Fibroblast of villous mesenchyme (primary cell): ENCODE results near the gene SLC23A1. TPM values are rescaled to one million over a fixed set of nuclear protein-coding genes. Genes with fewer than 3 reads are reported as not detected.

Experiments
- DNase-seq: peaks from one replicate; pipeline ENCODE4 v3.0.0-alpha.2; 2010; ENCODE audit warnings: low read depth
- H3K4me3 ChIP-seq: 2 replicates; pipeline ENCODE4 v1.5.1; 2011; ENCODE audit warnings: low read depth, mild to moderate bottlenecking, low read length
- CTCF ChIP-seq: IDR thresholded peaks from 2 replicates; pipeline ENCODE4 v1.5.1; 2012; ENCODE audit warnings: low read depth, mild to moderate bottlenecking, low read length; ENCODE audit not compliant: insufficient read depth
- total RNA-seq: library from RNA; depleted of rRNA; stranded (reverse); fragments of >200 nt; gene quantifications from 2 replicates; pipeline ENCODE4 v1.2.3, GENCODE V29; 2012

The SLC23A1 gene
- total RNA-seq, 1 donor, result not detected

- DNase-seq, result no peak
- H3K4me3 ChIP-seq, result no peak overlapping the region
- TF ChIP-seq CTCF, result no peak
Measured at GRCh38 chr5:139407517-139407916, 24.4 kb upstream of the SLC23A1 start.

GRCh38 chr5:139406963-139407362 is 23.9 kb upstream of the SLC23A1 start:
- H3K4me3 ChIP-seq, result no peak overlapping the region
- DNase-seq, result no peak
- no peak for TF ChIP-seq CTCF

- no peak for DNase-seq
- H3K4me3 ChIP-seq, result peak overlapping the region; percentile 10
- TF ChIP-seq CTCF, result no peak
Measured at GRCh38 chr5:139404484-139404840, 21.4 kb upstream of the SLC23A1 start.

GRCh38 chr5:139403787-139404483 is 20.8 kb upstream of the SLC23A1 start, which contains the start of gene SPATA24:
TSS of gene SPATA24 (minus strand) at chr5:139404089. CDS start at chr5:139404060, 29 bp downstream.
- peak within 1 kb of the TSS; percentile 64 for H3K4me3 ChIP-seq
- TF ChIP-seq CTCF, result no peak
- peak; percentile 99 for DNase-seq

- no peak for TF ChIP-seq CTCF
- H3K4me3 ChIP-seq, result peak overlapping the region; percentile 64
- no peak for DNase-seq
Measured at GRCh38 chr5:139403418-139403786, 20.3 kb upstream of the SLC23A1 start.

- peak; percentile 51 for TF ChIP-seq CTCF
- no peak overlapping the region for H3K4me3 ChIP-seq
- no peak for DNase-seq
Measured at GRCh38 chr5:139402561-139403158, 19.6 kb upstream of the SLC23A1 start.
